HCT116 (cell line): ENCODE measurements around the gene BRAP. TPM values are rescaled to one million over a fixed set of nuclear protein-coding genes. Genes with fewer than 3 reads are reported as not detected.

Experiments used
- ATAC-seq: fragments of 200-7000 bp; cut with Tn5 transposase; 2 replicates; pipeline ENCODE4 v1.9.1; 2020; ENCODE audit warnings: mild to moderate bottlenecking, moderate library complexity
- BruUV-seq: library from RNA; stranded (reverse); fragments of 400-500 nt; replicated peaks from 2 replicates; lab custom pipeline; 2021; lab: Mats Ljungman, UMichigan
- CTCF ChIA-PET: fragments of 300-600 bp; sonication (Branson Sonifier 250); formaldehyde crosslinking; loops from one replicate; lab custom pipeline; 2021; ENCODE audit warnings: antibody characterized with exemption; lab: Charles Lee
- POLR2A ChIA-PET: fragments of 300-600, 350-600 bp; sonication (Branson Sonifier 250); formaldehyde crosslinking; loops from one replicate; lab custom pipeline; 2021; ENCODE audit warnings: antibody characterized with exemption; lab: Charles Lee
- RAD21 ChIA-PET, 2 experiments: fragments of 300-600 bp; sonication (Branson Sonifier 250); formaldehyde crosslinking; loops; one replicate each; lab custom pipeline; 2023; ENCODE audit warnings: low total read pairs in 2 of 2; ENCODE audit not compliant: uncharacterized antibody in 2 of 2, unreplicated experiment in 2 of 2, low non-redundant PET in 1 of 2; lab: Charles Lee
- DNase-seq: peaks from one replicate; pipeline ENCODE4 v3.0.0-alpha.2; 2010; ENCODE audit warnings: low read depth, low spot score
- H2AFZ ChIP-seq: fragments of 200-600 bp; shearing (Covaris generic), sonication (generic); 2 replicates; pipeline ENCODE4 v1.6.1; 2017; ENCODE audit warnings: low read depth, mixed run types, mixed read lengths, antibody characterized with exemption, low read length; ENCODE audit not compliant: poor library complexity, severe bottlenecking
- H3K27ac ChIP-seq: 2 replicates; pipeline ENCODE4 v1.5.1; 2012; ENCODE audit warnings: low read depth, low read length
- H3K27me3 ChIP-seq: fragments of 200-600 bp; sonication (generic); 2 replicates; pipeline ENCODE4 v1.6.1; 2016; ENCODE audit warnings: mixed run types, low read length, mixed read lengths; ENCODE audit not compliant: insufficient read depth
- H3K36me3 ChIP-seq, 2 experiments: fragments of 200-500 bp in 1 of 2; fragments of 200-600 bp in 1 of 2; sonication (Bioruptor generic) in 1 of 2; sonication (generic) in 1 of 2; 2 replicates each; pipeline versions ENCODE4 v1.5.1 to v1.6.1; 2014 to 2016; ENCODE audit warnings: low read length in 2 of 2, inconsistent platforms in 1 of 2, mixed read lengths in 1 of 2, mixed run types in 1 of 2; ENCODE audit not compliant: insufficient read depth in 2 of 2, control insufficient read depth in 1 of 2
- H3K4me1 ChIP-seq, 2 experiments: fragments of 200-600 bp in 1 of 2; sonication (generic) in 1 of 2; 2 replicates each; pipeline versions ENCODE4 v1.5.1 to v1.6.1; 2012 to 2017; ENCODE audit warnings: low read length in 2 of 2, inconsistent platforms in 1 of 2, mild to moderate bottlenecking in 1 of 2, mixed read lengths in 1 of 2, mixed run types in 1 of 2, moderate library complexity in 1 of 2; ENCODE audit not compliant: insufficient read depth in 2 of 2, control insufficient read depth in 1 of 2
- H3K4me2 ChIP-seq: fragments of 200-600 bp; sonication (generic); 2 replicates; pipeline ENCODE4 v1.6.1; 2017; ENCODE audit warnings: mixed run types, low read length, mixed read lengths
- H3K4me3 ChIP-seq, 2 experiments: fragments of 200-600 bp in 1 of 2; sonication (generic) in 1 of 2; replicated peaks in 1 of 2; 2 replicates each; pipeline ENCODE4 v1.5.1; 2011 to 2016; ENCODE audit warnings: low read length in 2 of 2, control low read depth in 1 of 2, low read depth in 1 of 2, mild to moderate bottlenecking in 1 of 2, mixed read lengths in 1 of 2, mixed run types in 1 of 2
- H3K79me2 ChIP-seq: fragments of 200-600 bp; sonication (generic); 2 replicates; pipeline ENCODE4 v1.6.1; 2017; ENCODE audit warnings: mild to moderate bottlenecking, mixed run types, low read length, moderate library complexity, mixed read lengths; ENCODE audit not compliant: insufficient read depth
- H3K9ac ChIP-seq: fragments of 200-600 bp; sonication (generic); 2 replicates; pipeline ENCODE4 v1.6.1; 2016; ENCODE audit warnings: low read length, mixed read lengths
- H3K9me2 ChIP-seq: fragments of 200-600 bp; sonication (generic), shearing (Covaris generic); 2 replicates; pipeline ENCODE4 v1.6.1; 2017; ENCODE audit warnings: mixed run types, mild to moderate bottlenecking, moderate library complexity; ENCODE audit not compliant: insufficient read depth
- H3K9me3 ChIP-seq, 2 experiments: fragments of 200-500 bp in 1 of 2; fragments of 200-600 bp in 1 of 2; sonication (Bioruptor generic) in 1 of 2; sonication (generic) in 1 of 2; 2 replicates each; pipeline ENCODE4 v1.6.1; 2014 to 2017; ENCODE audit warnings: low read length in 2 of 2, mixed read lengths in 2 of 2, inconsistent platforms in 1 of 2, low read depth in 1 of 2, mild to moderate bottlenecking in 1 of 2, mixed run types in 1 of 2, moderate library complexity in 1 of 2; ENCODE audit not compliant: control insufficient read depth in 1 of 2, insufficient read depth in 1 of 2
- H4K20me1 ChIP-seq: fragments of 200-600 bp; sonication (generic), shearing (Covaris generic); 2 replicates; pipeline ENCODE4 v1.6.1; 2017; ENCODE audit warnings: mixed run types, mild to moderate bottlenecking, moderate library complexity; ENCODE audit not compliant: insufficient read depth
- CEBPB ChIP-seq: IDR thresholded peaks from 2 replicates; pipeline ENCODE4 v1.6.1; 2012; ENCODE audit warnings: low read depth
- EGR1 ChIP-seq: IDR thresholded peaks from 2 replicates; pipeline ENCODE4 v1.6.1; 2012; ENCODE audit warnings: low read depth
- EZH2 ChIP-seq: fragments of 200-600 bp; sonication (generic); IDR thresholded peaks from 2 replicates; pipeline ENCODE4 v1.6.1; 2017; ENCODE audit warnings: antibody characterized with exemption, mixed run types
- EZH2phosphoT487 ChIP-seq: fragments of 200-600 bp; IDR thresholded peaks from 2 replicates; pipeline ENCODE4 v1.6.1; 2018; ENCODE audit warnings: antibody characterized with exemption, borderline replicate concordance
- POLR2A ChIP-seq: IDR thresholded peaks from 2 replicates; pipeline ENCODE4 v1.7.0; 2011; ENCODE audit warnings: borderline replicate concordance; ENCODE audit not compliant: insufficient read depth, insufficient read length; ENCODE audit errors: extremely low read depth
- POLR2AphosphoS5 ChIP-seq: IDR thresholded peaks from 2 replicates; pipeline ENCODE4 v1.6.1; 2011; ENCODE audit warnings: mild to moderate bottlenecking, low read depth, low read length, moderate library complexity
- TCF7L2 ChIP-seq: IDR thresholded peaks from 2 replicates; pipeline ENCODE4 v1.7.0; 2011; ENCODE audit warnings: borderline replicate concordance, inconsistent platforms; ENCODE audit not compliant: insufficient read depth, insufficient read length; ENCODE audit errors: extremely low read depth
- intact Hi-C: fragments of 100-400 bp; cut with micrococcal nuclease; formaldehyde crosslinking; loops from 2 replicates; pipeline ENCODE4 v1.10.0; 2022
- total RNA-seq: library from RNA; stranded (reverse); gene quantifications from one replicate; pipeline ENCODE4 v1.2.1, GENCODE V29; 2021; ENCODE audit not compliant: unreplicated experiment
- TF ChIP-seq, protein P1 (sequence below): IDR thresholded peaks from 2 replicates; pipeline ENCODE4 v1.6.1; 2011; ENCODE audit warnings: mild to moderate bottlenecking, low read length, moderate library complexity; ENCODE audit not compliant: insufficient replicate concordance; ENCODE audit errors: extremely low read depth
- TF ChIP-seq, protein P2 (sequence below): IDR thresholded peaks from 2 replicates; pipeline ENCODE4 v1.6.1; 2012
- TF ChIP-seq, protein P3 (sequence below): IDR thresholded peaks from 2 replicates; pipeline ENCODE4 v1.6.1; 2012; ENCODE audit warnings: low read depth

Gene BRAP
- total RNA-seq, 1 experiment from 2014 or later = 16.7 TPM

DNA sequence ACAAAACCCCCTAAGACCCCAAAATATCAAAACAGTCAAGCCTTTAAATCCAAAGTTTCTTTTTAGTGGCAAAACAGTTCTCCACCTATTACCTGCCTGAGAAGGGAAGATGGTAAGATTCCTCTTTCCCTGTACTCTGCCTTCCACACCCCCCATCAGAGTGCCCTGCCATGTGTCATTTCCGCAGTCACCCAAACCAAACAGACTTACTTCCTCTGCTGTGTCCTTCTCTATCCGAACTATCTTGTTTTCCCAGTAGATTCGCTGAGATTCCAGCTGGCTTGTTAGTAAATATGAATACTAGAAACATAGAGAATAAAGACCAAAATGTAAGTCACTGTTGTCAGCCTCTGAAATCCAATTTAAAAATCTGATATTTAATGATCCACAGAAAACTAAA is 30.4 kb downstream of the BRAP start:
- no TSS peak for BruUV-seq
- intact Hi-C loops = no loop called here
- ChIA-PET POLR2A (no interaction called here), CTCF (no interaction called here), RAD21 (no interaction called here)
- no peaks in the 10 kb centered on the region for H3K79me2 ChIP-seq
- DNase-seq (no peak), ATAC-seq (no peak)
- H3K9me2 ChIP-seq = no peaks in the 10 kb centered on the region
- no peak overlapping the region for H3K9ac ChIP-seq
- no peak overlapping the region for H2AFZ ChIP-seq
- H4K20me1 ChIP-seq = no peaks in the 10 kb centered on the region
- peaks cover 19 to 31% of the 10 kb centered on the region in 2 experiments for H3K36me3 ChIP-seq
- no peaks in the 10 kb centered on the region for H3K9me3 ChIP-seq
- no peak overlapping the region for H3K27ac ChIP-seq
- TF ChIP-seq EZH2phosphoT487 (no peak), POLR2A (no peak), EGR1 (no peak), POLR2AphosphoS5 (no peak), TCF7L2 (no peak), EZH2 (no peak), CEBPB (no peak)
- TF ChIP-seq, protein P1, sequence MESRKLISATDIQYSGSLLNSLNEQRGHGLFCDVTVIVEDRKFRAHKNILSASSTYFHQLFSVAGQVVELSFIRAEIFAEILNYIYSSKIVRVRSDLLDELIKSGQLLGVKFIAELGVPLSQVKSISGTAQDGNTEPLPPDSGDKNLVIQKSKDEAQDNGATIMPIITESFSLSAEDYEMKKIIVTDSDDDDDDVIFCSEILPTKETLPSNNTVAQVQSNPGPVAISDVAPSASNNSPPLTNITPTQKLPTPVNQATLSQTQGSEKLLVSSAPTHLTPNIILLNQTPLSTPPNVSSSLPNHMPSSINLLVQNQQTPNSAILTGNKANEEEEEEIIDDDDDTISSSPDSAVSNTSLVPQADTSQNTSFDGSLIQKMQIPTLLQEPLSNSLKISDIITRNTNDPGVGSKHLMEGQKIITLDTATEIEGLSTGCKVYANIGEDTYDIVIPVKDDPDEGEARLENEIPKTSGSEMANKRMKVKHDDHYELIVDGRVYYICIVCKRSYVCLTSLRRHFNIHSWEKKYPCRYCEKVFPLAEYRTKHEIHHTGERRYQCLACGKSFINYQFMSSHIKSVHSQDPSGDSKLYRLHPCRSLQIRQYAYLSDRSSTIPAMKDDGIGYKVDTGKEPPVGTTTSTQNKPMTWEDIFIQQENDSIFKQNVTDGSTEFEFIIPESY = no peak
- TF ChIP-seq, protein P2, sequence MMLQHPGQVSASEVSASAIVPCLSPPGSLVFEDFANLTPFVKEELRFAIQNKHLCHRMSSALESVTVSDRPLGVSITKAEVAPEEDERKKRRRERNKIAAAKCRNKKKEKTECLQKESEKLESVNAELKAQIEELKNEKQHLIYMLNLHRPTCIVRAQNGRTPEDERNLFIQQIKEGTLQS = no peak
- TF ChIP-seq, protein P3, sequence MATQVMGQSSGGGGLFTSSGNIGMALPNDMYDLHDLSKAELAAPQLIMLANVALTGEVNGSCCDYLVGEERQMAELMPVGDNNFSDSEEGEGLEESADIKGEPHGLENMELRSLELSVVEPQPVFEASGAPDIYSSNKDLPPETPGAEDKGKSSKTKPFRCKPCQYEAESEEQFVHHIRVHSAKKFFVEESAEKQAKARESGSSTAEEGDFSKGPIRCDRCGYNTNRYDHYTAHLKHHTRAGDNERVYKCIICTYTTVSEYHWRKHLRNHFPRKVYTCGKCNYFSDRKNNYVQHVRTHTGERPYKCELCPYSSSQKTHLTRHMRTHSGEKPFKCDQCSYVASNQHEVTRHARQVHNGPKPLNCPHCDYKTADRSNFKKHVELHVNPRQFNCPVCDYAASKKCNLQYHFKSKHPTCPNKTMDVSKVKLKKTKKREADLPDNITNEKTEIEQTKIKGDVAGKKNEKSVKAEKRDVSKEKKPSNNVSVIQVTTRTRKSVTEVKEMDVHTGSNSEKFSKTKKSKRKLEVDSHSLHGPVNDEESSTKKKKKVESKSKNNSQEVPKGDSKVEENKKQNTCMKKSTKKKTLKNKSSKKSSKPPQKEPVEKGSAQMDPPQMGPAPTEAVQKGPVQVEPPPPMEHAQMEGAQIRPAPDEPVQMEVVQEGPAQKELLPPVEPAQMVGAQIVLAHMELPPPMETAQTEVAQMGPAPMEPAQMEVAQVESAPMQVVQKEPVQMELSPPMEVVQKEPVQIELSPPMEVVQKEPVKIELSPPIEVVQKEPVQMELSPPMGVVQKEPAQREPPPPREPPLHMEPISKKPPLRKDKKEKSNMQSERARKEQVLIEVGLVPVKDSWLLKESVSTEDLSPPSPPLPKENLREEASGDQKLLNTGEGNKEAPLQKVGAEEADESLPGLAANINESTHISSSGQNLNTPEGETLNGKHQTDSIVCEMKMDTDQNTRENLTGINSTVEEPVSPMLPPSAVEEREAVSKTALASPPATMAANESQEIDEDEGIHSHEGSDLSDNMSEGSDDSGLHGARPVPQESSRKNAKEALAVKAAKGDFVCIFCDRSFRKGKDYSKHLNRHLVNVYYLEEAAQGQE = no peak
- H3K4me1 ChIP-seq = no peaks in the 10 kb centered on the region
- H3K4me3 ChIP-seq = no peak overlapping the region
- H3K4me2 ChIP-seq = no peak overlapping the region
- H3K27me3 ChIP-seq = no peaks in the 10 kb centered on the region
